GM12878 (cell line): Measurements from ENCODE around the gene CACNG4.

Experiments used
- ATF2 ChIP-seq: IDR thresholded peaks from 2 replicates; pipeline ENCODE4 v1.6.1; 2012; ENCODE audit warnings: low read length, inconsistent platforms
- EZH2 ChIP-seq: IDR thresholded peaks from 2 replicates; pipeline ENCODE4 v1.6.1; 2012; ENCODE audit warnings: low read depth, mild to moderate bottlenecking, control low read depth, inconsistent platforms, low read length, borderline replicate concordance; ENCODE audit not compliant: control insufficient read depth
- GABPA ChIP-seq: IDR thresholded peaks from 2 replicates; pipeline ENCODE4 v1.6.1; 2014; ENCODE audit warnings: antibody characterized with exemption, low read depth, mild to moderate bottlenecking, inconsistent platforms
- NFXL1 ChIP-seq: fragments of 450-650 bp; IDR thresholded peaks from 2 replicates; pipeline ENCODE4 v1.6.1; 2017; ENCODE audit warnings: antibody characterized with exemption, mild to moderate bottlenecking, borderline replicate concordance
- POLR2A ChIP-seq: IDR thresholded peaks from 2 replicates; pipeline ENCODE4 v1.6.1; 2011; ENCODE audit warnings: low read depth, mild to moderate bottlenecking, low read length
- TARDBP ChIP-seq: IDR thresholded peaks from 2 replicates; pipeline ENCODE4 v1.6.1; 2016; ENCODE audit warnings: borderline replicate concordance
- ZBTB33 ChIP-seq: fragments of 450-650 bp; IDR thresholded peaks from 2 replicates; pipeline ENCODE4 v1.6.1; 2017; ENCODE audit warnings: mild to moderate bottlenecking

- TF ChIP-seq POLR2A (no peak), EZH2 (no peak), ATF2 (no peak), GABPA (no peak), ZBTB33 (no peak), TARDBP (no peak), NFXL1 (no peak)
Measured at GRCh38 chr17:67033613-67034012, 69.1 kb downstream of the CACNG4 start.
